ENCODE measurements around the gene PREX1. TPM values are rescaled to one million over a fixed set of nuclear protein-coding genes. Genes with fewer than 3 reads are reported as not detected.

The PREX1 gene
- total and polyA plus RNA-seq, 7 experiments from 2014 or later, result 2.9 to 143 (median 48.6) TPM

- Histone ChIP-seq H3K4me1 (ENCODE audit: control insufficient read depth in 2 of 2, insufficient read depth in 2 of 2, low read length in 2 of 2) (peaks cover 0 to 47% of the 10 kb centered on the region in 2 donors), H3K36me3 (ENCODE audit: control insufficient read depth in 2 of 3, insufficient read depth in 3 of 3, low read length in 3 of 3) (peaks cover 0 to 6% (median 1%) of the 10 kb centered on the region in 3 experiments), H3K4me3 (ENCODE audit: low read length) (no peak overlapping the region), H3K27me3 (ENCODE audit: control insufficient read depth in 2 of 2, insufficient read depth in 2 of 2, low read length in 2 of 2) (no peaks in the 10 kb centered on the region), H3K27ac (ENCODE audit: low read depth, low read length) (no peak overlapping the region), H3K9me3 (ENCODE audit: control insufficient read depth in 2 of 3, low read length in 3 of 3) (no peaks in the 10 kb centered on the region)
- Mint-ChIP-seq H3K27ac (peak overlapping the region in 4 of 9 donors; percentile 45 to 90 (median 66)), H3K36me3 (peaks cover 0 to 49% (median 0%) of the 10 kb centered on the region in 5 donors), H3K27me3 (no peaks in the 10 kb centered on the region), H3K4me1 (peaks cover 7 to 61% (median 24%) of the 10 kb centered on the region in 7 donors), H3K9me3 (no peaks in the 10 kb centered on the region), H3K4me3 (peak overlapping the region in 1 of 10 donors; percentile 61)
- CTCF ChIA-PET, result no interaction called here
- intact Hi-C loops (cut with micrococcal nuclease), result loop anchor here in 1 of 2 donors (2.0 to 5.0 kb wide), 2 partner anchors 23 to 44 kb away; no protein-coding TSS in a partner anchor
- ATAC-seq, result no peak
- POLR2A ChIA-PET, result interaction anchor here (1.2 kb wide), 1 partner anchor 10 kb away, joined by 3 read pairs; no protein-coding TSS in a partner anchor
- DNase-seq, result no peak
Measured at GRCh38 chr20:48738094-48738398, 89.8 kb downstream of the PREX1 start.

- Histone ChIP-seq H3K27me3 (ENCODE audit: control insufficient read depth in 2 of 2, insufficient read depth in 2 of 2, low read length in 2 of 2) (no peaks in the 10 kb centered on the region), H3K27ac (ENCODE audit: low read depth, low read length) (no peak overlapping the region), H3K4me1 (ENCODE audit: control insufficient read depth in 2 of 2, insufficient read depth in 2 of 2, low read length in 2 of 2) (peaks cover 0 to 47% of the 10 kb centered on the region in 2 donors), H3K9me3 (ENCODE audit: control insufficient read depth in 2 of 3, low read length in 3 of 3) (no peaks in the 10 kb centered on the region), H3K36me3 (ENCODE audit: control insufficient read depth in 2 of 3, insufficient read depth in 3 of 3, low read length in 3 of 3) (peaks cover 0 to 6% (median 0%) of the 10 kb centered on the region in 3 experiments), H3K4me3 (ENCODE audit: low read length) (no peak overlapping the region)
- Mint-ChIP-seq H3K27me3 (no peaks in the 10 kb centered on the region), H3K9me3 (no peaks in the 10 kb centered on the region), H3K4me1 (peaks cover 7 to 61% (median 24%) of the 10 kb centered on the region in 7 donors), H3K36me3 (peaks cover 0 to 52% (median 0%) of the 10 kb centered on the region in 5 donors), H3K27ac (peak overlapping the region in 4 of 9 donors; percentile 37 to 90 (median 66)), H3K4me3 (peak overlapping the region in 1 of 10 donors; percentile 61)
- intact Hi-C loops (cut with micrococcal nuclease), result loop anchor here in 1 of 2 donors (2.0 to 5.0 kb wide), 2 partner anchors 23 to 45 kb away; no protein-coding TSS in a partner anchor
- ATAC-seq (no peak), DNase-seq (no peak)
- POLR2A ChIA-PET, result interaction anchor here (1.2 kb wide), 1 partner anchor 10 kb away, joined by 3 read pairs; no protein-coding TSS in a partner anchor
- CTCF ChIA-PET, result no interaction called here
Measured at GRCh38 chr20:48737434-48738093, 90.2 kb downstream of the PREX1 start.

DNA sequence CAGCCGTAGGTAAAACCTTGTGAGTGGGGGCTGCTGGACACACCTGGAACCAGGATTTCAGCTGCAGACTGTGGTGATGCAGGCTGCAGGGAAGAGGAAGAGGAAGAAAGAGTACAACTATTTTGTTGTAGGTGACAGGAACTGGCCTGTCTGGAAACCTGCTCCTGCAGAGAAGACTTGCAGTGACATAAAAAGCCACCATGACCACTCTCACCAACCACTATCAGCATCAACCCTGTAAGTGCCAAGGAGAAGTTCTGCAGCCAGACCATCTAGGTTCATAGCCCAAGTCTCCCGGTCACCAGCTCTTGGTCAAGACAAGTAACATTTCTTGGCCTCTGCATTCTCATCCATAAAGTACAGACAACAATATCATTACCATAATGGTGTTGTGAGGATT is 91.2 kb downstream of the PREX1 start:
- no peak overlapping the region for H3K4me3 ChIP-seq (ENCODE audit: low read length)
- H3K9me3 Mint-ChIP-seq, result no peaks in the 10 kb centered on the region
- no peaks in the 10 kb centered on the region for H3K9me3 ChIP-seq (ENCODE audit: control insufficient read depth in 2 of 3, low read length in 3 of 3)
- H3K36me3 ChIP-seq (ENCODE audit: control insufficient read depth in 2 of 3, insufficient read depth in 3 of 3, low read length in 3 of 3), result peaks cover 0 to 10% (median 0%) of the 10 kb centered on the region in 3 experiments
- H3K4me1 Mint-ChIP-seq, result peaks cover 7 to 58% (median 24%) of the 10 kb centered on the region in 7 donors
- ATAC-seq (no peak), DNase-seq (no peak)
- H3K27me3 ChIP-seq (ENCODE audit: control insufficient read depth in 2 of 2, insufficient read depth in 2 of 2, low read length in 2 of 2), result no peaks in the 10 kb centered on the region
- peak overlapping the region in 3 of 9 donors; percentile 37 to 66 (median 42) for H3K27ac Mint-ChIP-seq
- intact Hi-C loops (cut with micrococcal nuclease), result loop anchor here in 1 of 2 donors (5.0 kb wide), 1 partner anchor 46 kb away; no protein-coding TSS in a partner anchor
- ChIA-PET CTCF (no interaction called here), POLR2A (no interaction called here)
- H3K4me1 ChIP-seq (ENCODE audit: control insufficient read depth in 2 of 2, insufficient read depth in 2 of 2, low read length in 2 of 2), result peaks cover 0 to 47% of the 10 kb centered on the region in 2 donors
- no peak overlapping the region for H3K27ac ChIP-seq (ENCODE audit: low read depth, low read length)
- peaks cover 0 to 57% (median 0%) of the 10 kb centered on the region in 5 donors for H3K36me3 Mint-ChIP-seq
- peak overlapping the region in 1 of 10 donors; percentile 51 for H3K4me3 Mint-ChIP-seq
- no peaks in the 10 kb centered on the region for H3K27me3 Mint-ChIP-seq

GRCh38 chr20:48736231-48736630 is 91.6 kb downstream of the PREX1 start:
- peaks cover 7 to 57% (median 24%) of the 10 kb centered on the region in 7 donors for H3K4me1 Mint-ChIP-seq
- H3K36me3 ChIP-seq (ENCODE audit: control insufficient read depth in 2 of 3, insufficient read depth in 3 of 3, low read length in 3 of 3), result peaks cover 0 to 10% (median 0%) of the 10 kb centered on the region in 3 experiments
- no peak for DNase-seq
- H3K4me3 Mint-ChIP-seq, result peak overlapping the region in 1 of 10 donors; percentile 51
- H3K36me3 Mint-ChIP-seq, result peaks cover 0 to 54% (median 2%) of the 10 kb centered on the region in 5 donors
- peak overlapping the region in 2 of 9 donors; percentile 42 to 66 for H3K27ac Mint-ChIP-seq
- no peaks in the 10 kb centered on the region for H3K27me3 ChIP-seq (ENCODE audit: control insufficient read depth in 2 of 2, insufficient read depth in 2 of 2, low read length in 2 of 2)
- no peak overlapping the region for H3K27ac ChIP-seq (ENCODE audit: low read depth, low read length)
- ChIA-PET POLR2A (no interaction called here), CTCF (no interaction called here)
- H3K27me3 Mint-ChIP-seq, result no peaks in the 10 kb centered on the region
- ATAC-seq, result no peak
- H3K4me3 ChIP-seq (ENCODE audit: low read length), result no peak overlapping the region
- H3K9me3 Mint-ChIP-seq, result no peaks in the 10 kb centered on the region
- no peaks in the 10 kb centered on the region for H3K9me3 ChIP-seq (ENCODE audit: control insufficient read depth in 2 of 3, low read length in 3 of 3)
- peaks cover 0 to 47% of the 10 kb centered on the region in 2 donors for H3K4me1 ChIP-seq (ENCODE audit: control insufficient read depth in 2 of 2, insufficient read depth in 2 of 2, low read length in 2 of 2)
- intact Hi-C loops (cut with micrococcal nuclease), result loop anchor here in 1 of 2 donors (5.0 kb wide), 1 partner anchor 46 kb away; no protein-coding TSS in a partner anchor

- H3K36me3 ChIP-seq (ENCODE audit: control insufficient read depth in 2 of 3, insufficient read depth in 3 of 3, low read length in 3 of 3), result peaks cover 0 to 10% (median 0%) of the 10 kb centered on the region in 3 experiments
- Mint-ChIP-seq H3K9me3 (no peaks in the 10 kb centered on the region), H3K4me1 (peaks cover 7 to 62% (median 28%) of the 10 kb centered on the region in 7 donors), H3K27me3 (no peaks in the 10 kb centered on the region), H3K4me3 (peak overlapping the region in 1 of 10 donors; percentile 24), H3K36me3 (peaks cover 0 to 59% (median 6%) of the 10 kb centered on the region in 5 donors), H3K27ac (peak overlapping the region in 1 of 9 donors; percentile 56)
- peaks cover 0 to 40% of the 10 kb centered on the region in 2 donors for H3K4me1 ChIP-seq (ENCODE audit: control insufficient read depth in 2 of 2, insufficient read depth in 2 of 2, low read length in 2 of 2)
- ChIA-PET CTCF (no interaction called here), POLR2A (interaction anchor here (0.6 to 0.7 kb wide), 2 partner anchors 18 to 64 kb away, joined by 3 read pairs; no protein-coding TSS in a partner anchor)
- no peak overlapping the region for H3K27ac ChIP-seq (ENCODE audit: low read depth, low read length)
- DNase-seq, result no peak
- intact Hi-C loops (cut with micrococcal nuclease), result loop anchor here in 1 of 2 donors (5.0 kb wide), 1 partner anchor 47 kb away; no protein-coding TSS in a partner anchor
- H3K9me3 ChIP-seq (ENCODE audit: control insufficient read depth in 2 of 3, low read length in 3 of 3), result no peaks in the 10 kb centered on the region
- no peaks in the 10 kb centered on the region for H3K27me3 ChIP-seq (ENCODE audit: control insufficient read depth in 2 of 2, insufficient read depth in 2 of 2, low read length in 2 of 2)
- no peak overlapping the region for H3K4me3 ChIP-seq (ENCODE audit: low read length)
- no peak for ATAC-seq
Measured at GRCh38 chr20:48735112-48735511, 92.7 kb downstream of the PREX1 start.

GRCh38 chr20:48734104-48734749 is 93.6 kb downstream of the PREX1 start:
- Histone ChIP-seq H3K4me1 (ENCODE audit: control insufficient read depth in 2 of 2, insufficient read depth in 2 of 2, low read length in 2 of 2) (peaks cover 0 to 32% of the 10 kb centered on the region in 2 donors), H3K4me3 (ENCODE audit: low read length) (no peak overlapping the region), H3K36me3 (ENCODE audit: control insufficient read depth in 2 of 3, insufficient read depth in 3 of 3, low read length in 3 of 3) (peaks cover 0 to 10% (median 0%) of the 10 kb centered on the region in 3 experiments), H3K27me3 (ENCODE audit: control insufficient read depth in 2 of 2, insufficient read depth in 2 of 2, low read length in 2 of 2) (no peaks in the 10 kb centered on the region), H3K9me3 (ENCODE audit: control insufficient read depth in 2 of 3, low read length in 3 of 3) (no peaks in the 10 kb centered on the region), H3K27ac (ENCODE audit: low read depth, low read length) (no peak overlapping the region)
- intact Hi-C loops (cut with micrococcal nuclease), result no loop called here
- peaks cover 6 to 61% (median 25%) of the 10 kb centered on the region in 7 donors for H3K4me1 Mint-ChIP-seq
- POLR2A ChIA-PET, result no interaction called here
- no peak overlapping the region for H3K4me3 Mint-ChIP-seq
- CTCF ChIA-PET, result no interaction called here
- no peaks in the 10 kb centered on the region for H3K9me3 Mint-ChIP-seq
- no peak overlapping the region for H3K27ac Mint-ChIP-seq
- DNase-seq, result no peak
- peaks cover 0 to 62% (median 6%) of the 10 kb centered on the region in 5 donors for H3K36me3 Mint-ChIP-seq
- no peak for ATAC-seq
- H3K27me3 Mint-ChIP-seq, result no peaks in the 10 kb centered on the region
